WTC11 (cell line): ENCODE data around the gene MACO1. TPM values are rescaled to one million over a fixed set of nuclear protein-coding genes. Genes with fewer than 3 reads are reported as not detected.

Source experiments
- ATAC-seq: fragments of 200-7000 bp; cut with Tn5 transposase; 2 replicates; pipeline ENCODE4 v1.10.0; 2021; ENCODE audit warnings: mild to moderate bottlenecking, moderate library complexity
- CTCF ChIA-PET: fragments of 300-600 bp; sonication (Branson Sonifier 250); formaldehyde crosslinking; loops from one replicate; lab custom pipeline; 2021; ENCODE audit warnings: antibody characterized with exemption; lab: Charles Lee
- POLR2A ChIA-PET: fragments of 350-600 bp; sonication (Branson Sonifier 250); formaldehyde crosslinking; loops from one replicate; lab custom pipeline; 2021; ENCODE audit warnings: antibody characterized with exemption; lab: Charles Lee
- DNase-seq: peaks from one replicate; pipeline ENCODE4 v3.0.0; 2021; ENCODE audit warnings: low spot score
- H3K27ac Mint-ChIP-seq: 2 replicates; pipeline ENCODE4 v1.8.0; 2021; ENCODE audit warnings: mixed read lengths
- H3K27me3 Mint-ChIP-seq: 2 replicates; pipeline ENCODE4 v1.8.0; 2021; ENCODE audit warnings: low read depth, mild to moderate bottlenecking, moderate library complexity, mixed read lengths
- H3K36me3 Mint-ChIP-seq: 2 replicates; pipeline ENCODE4 v1.8.0; 2021; ENCODE audit warnings: mixed read lengths
- H3K4me1 Mint-ChIP-seq: 2 replicates; pipeline ENCODE4 v1.8.0; 2022; ENCODE audit warnings: mixed read lengths
- H3K4me3 Mint-ChIP-seq: 2 replicates; pipeline ENCODE4 v1.8.0; 2021; ENCODE audit warnings: mild to moderate bottlenecking, moderate library complexity, mixed read lengths
- H3K9me3 Mint-ChIP-seq: 2 replicates; pipeline ENCODE4 v1.8.0; 2021; ENCODE audit warnings: mixed read lengths
- ARID4B ChIP-seq: sonication (generic); formaldehyde crosslinking; IDR thresholded peaks from 2 replicates; pipeline ENCODE4 v1.8.0; 2023; ENCODE audit warnings: missing genetic modification reagents, mild to moderate bottlenecking, borderline replicate concordance
- ATF1 ChIP-seq: sonication (generic); formaldehyde crosslinking; IDR thresholded peaks from 2 replicates; pipeline ENCODE4 v1.8.1; 2023; ENCODE audit warnings: mild to moderate bottlenecking, moderate library complexity, missing genetic modification reagents
- ATF3 ChIP-seq: sonication (generic); formaldehyde crosslinking; conservative IDR thresholded peaks from 2 replicates; pipeline ENCODE4 v1.8.1; 2022; ENCODE audit warnings: mild to moderate bottlenecking, missing genetic modification reagents
- CREB1 ChIP-seq: sonication (generic); formaldehyde crosslinking; IDR thresholded peaks from 2 replicates; pipeline ENCODE4 v1.8.0; 2023; ENCODE audit warnings: mild to moderate bottlenecking, missing genetic modification reagents
- E2F5 ChIP-seq: sonication (generic); formaldehyde crosslinking; IDR thresholded peaks from 2 replicates; pipeline ENCODE4 v1.8.1; 2022; ENCODE audit warnings: mild to moderate bottlenecking, moderate library complexity, missing genetic modification reagents
- JUN ChIP-seq: sonication (generic); formaldehyde crosslinking; IDR thresholded peaks from 2 replicates; pipeline ENCODE4 v1.8.0; 2023; ENCODE audit warnings: mild to moderate bottlenecking, missing genetic modification reagents
- PREB ChIP-seq: sonication (generic); formaldehyde crosslinking; IDR thresholded peaks from 2 replicates; pipeline ENCODE4 v1.8.1; 2022; ENCODE audit warnings: mild to moderate bottlenecking, missing genetic modification reagents, moderate library complexity, borderline replicate concordance
- RORB ChIP-seq: fragments of 250-450 bp; sonication (Bioruptor Pico); IDR thresholded peaks from 2 replicates; pipeline ENCODE4 v1.9.0; 2021; ENCODE audit warnings: mild to moderate bottlenecking
- TEAD4 ChIP-seq: sonication (generic); formaldehyde crosslinking; IDR thresholded peaks from 2 replicates; pipeline ENCODE4 v1.8.0; 2022; ENCODE audit warnings: mild to moderate bottlenecking, missing genetic modification reagents
- ZNF121 ChIP-seq: sonication (generic); formaldehyde crosslinking; IDR thresholded peaks from 2 replicates; pipeline ENCODE4 v1.8.0; 2023; ENCODE audit warnings: missing genetic modification reagents
- ZNF263 ChIP-seq: sonication (generic); formaldehyde crosslinking; IDR thresholded peaks from 2 replicates; pipeline ENCODE4 v1.8.1; 2022; ENCODE audit warnings: low read depth, mild to moderate bottlenecking, moderate library complexity, missing genetic modification reagents
- ZNF425 ChIP-seq: fragments of 250-450 bp; sonication (Bioruptor Pico); conservative IDR thresholded peaks from 2 replicates; pipeline ENCODE4 v1.9.0; 2021; ENCODE audit warnings: mild to moderate bottlenecking
- total RNA-seq: library from RNA; stranded (reverse); gene quantifications from 3 replicates; pipeline ENCODE4 v1.2.3, GENCODE V29; 2021

MACO1 gene
- total RNA-seq, 1 experiment from 2014 or later = 9.5 TPM

GRCh38 chr1:25447547-25447946 lies 16.9 kb downstream of the MACO1 start:
- Mint-ChIP-seq H3K36me3 (peaks cover 3% of the 10 kb centered on the region; the same call in 1 of the 2 replicates), H3K4me3 (no peak overlapping the region), H3K9me3 (no peaks in the 10 kb centered on the region), H3K4me1 (peaks cover 18% of the 10 kb centered on the region), H3K27me3 (no peaks in the 10 kb centered on the region), H3K27ac (no peak overlapping the region)
- no peak for ATAC-seq
- ChIA-PET CTCF (no interaction called here), POLR2A (no interaction called here)
- TF ChIP-seq ATF1 (CRISPR knock-in tag) = no peak
- DNase-seq = no peak

GRCh38 chr1:25450891-25451290 lies 20.2 kb downstream of the MACO1 start:
- CTCF ChIA-PET = interaction anchor here (0.8 to 1.2 kb wide), 4 partner anchors 14 to 69 kb away, joined by 3 to 4 read pairs (median 4); no protein-coding TSS in a partner anchor
- POLR2A ChIA-PET = no interaction called here
- TF ChIP-seq CREB1 (CRISPR knock-in tag) = no peak
- DNase-seq (no peak), ATAC-seq (no peak)
- Mint-ChIP-seq H3K27ac (no peak overlapping the region), H3K36me3 (peaks cover 6% of the 10 kb centered on the region), H3K27me3 (no peaks in the 10 kb centered on the region), H3K9me3 (no peaks in the 10 kb centered on the region), H3K4me1 (peaks cover 17% of the 10 kb centered on the region), H3K4me3 (no peak overlapping the region)

- Mint-ChIP-seq H3K9me3 (no peaks in the 10 kb centered on the region), H3K4me3 (no peak overlapping the region), H3K36me3 (peaks cover 6% of the 10 kb centered on the region), H3K27me3 (no peaks in the 10 kb centered on the region), H3K27ac (no peak overlapping the region), H3K4me1 (peaks cover 9% of the 10 kb centered on the region)
- CTCF ChIA-PET = no interaction called here
- POLR2A ChIA-PET = no interaction called here
- DNase-seq = no peak
- TF ChIP-seq ARID4B (no peak), JUN (CRISPR knock-in tag) (no peak)
- ATAC-seq = no peak
Measured at GRCh38 chr1:25451908-25452307, 21.2 kb downstream of the MACO1 start.

GRCh38 chr1:25456502-25456901 lies 25.8 kb downstream of the MACO1 start:
- H3K27ac Mint-ChIP-seq = no peak overlapping the region
- H3K27me3 Mint-ChIP-seq = no peaks in the 10 kb centered on the region
- H3K9me3 Mint-ChIP-seq = no peaks in the 10 kb centered on the region
- POLR2A ChIA-PET = no interaction called here
- CTCF ChIA-PET = no interaction called here
- TF ChIP-seq E2F5 (no peak), PREB (no peak), ZNF121 (CRISPR knock-in tag) (no peak), RORB (no peak), TEAD4 (CRISPR knock-in tag) (no peak), ATF3 (CRISPR knock-in tag) (no peak), ZNF263 (no peak), ZNF425 (CRISPR knock-in tag) (no peak)
- TF ChIP-seq, all 79 proteins: peak for 0
- H3K36me3 Mint-ChIP-seq = peaks cover 15% of the 10 kb centered on the region
- ATAC-seq (no peak), DNase-seq (no peak)
- no peaks in the 10 kb centered on the region for H3K4me1 Mint-ChIP-seq
- no peak overlapping the region for H3K4me3 Mint-ChIP-seq
